ENCODE measurements around the gene SETD7. TPM values are rescaled to one million over a fixed set of nuclear protein-coding genes. Genes with fewer than 3 reads are reported as not detected.

Gene SETD7
- total RNA-seq, 1 donor from 2014 or later, result 44.9 TPM

DNA sequence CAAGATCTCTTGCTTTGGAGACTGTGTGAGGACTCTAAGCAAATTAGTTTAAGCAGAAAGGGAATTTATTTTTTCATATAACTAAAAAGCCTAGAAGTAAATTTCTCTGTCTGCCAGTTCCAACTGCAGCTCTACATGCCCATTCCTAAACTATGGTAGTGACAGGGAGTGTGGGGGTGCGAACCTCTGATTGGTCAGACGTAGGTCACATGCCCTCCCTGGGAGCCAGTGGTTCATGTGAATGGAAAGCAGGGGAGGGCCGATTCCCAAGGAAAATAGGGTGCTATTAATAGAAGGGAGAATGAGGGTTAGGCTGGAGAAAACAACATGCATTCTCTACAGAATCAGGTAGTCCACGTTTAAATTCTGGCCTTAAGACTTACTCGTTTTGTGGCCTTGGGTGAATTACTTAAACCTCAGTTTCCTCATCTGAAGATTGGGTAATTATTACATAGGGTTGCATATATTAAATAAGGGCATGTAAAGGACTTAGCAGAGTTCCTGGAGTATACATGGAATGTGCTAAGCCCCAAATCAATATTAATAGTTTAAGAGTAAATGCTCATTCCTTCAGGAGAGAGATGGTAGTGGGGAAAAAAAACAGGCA lies 94.9 kb downstream of the SETD7 start:
- intact Hi-C loops (cut with DNase I), result no loop called here
- no peaks in the 10 kb centered on the region for H3K9me3 ChIP-seq
- H3K4me1 ChIP-seq, result peaks cover 24% of the 10 kb centered on the region
- DNase-seq (no peak), ATAC-seq (peak; percentile 66)
- H3K4me3 ChIP-seq, result no peak overlapping the region
- H3K27ac ChIP-seq, result no peak overlapping the region
- no peaks in the 10 kb centered on the region for H3K36me3 ChIP-seq
- no peak for TF ChIP-seq CTCF (IDR thresholded peaks at IDR 0.05)
- H3K27me3 ChIP-seq, result no peaks in the 10 kb centered on the region

DNA sequence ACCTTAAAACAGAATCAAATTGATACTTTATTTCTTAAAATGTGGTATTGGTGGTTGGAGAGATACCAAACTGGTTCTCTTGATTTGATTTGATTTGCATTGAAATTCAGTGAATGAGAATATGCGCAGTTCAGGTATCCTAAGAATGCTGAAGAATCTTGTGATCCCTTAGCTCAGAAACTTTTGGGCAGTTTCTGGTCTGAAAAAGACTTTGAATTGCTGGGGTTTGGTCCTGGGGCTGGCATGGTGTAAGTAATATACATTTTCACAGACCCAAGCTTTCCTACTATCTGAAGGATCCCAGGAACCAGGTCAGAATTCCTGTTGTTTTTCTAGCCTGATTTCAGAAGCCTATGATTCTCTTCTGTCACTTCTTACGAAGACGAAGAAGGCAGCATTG lies 95.5 kb downstream of the SETD7 start:
- H3K27ac ChIP-seq, result no peak overlapping the region
- DNase-seq, result no peak

GRCh38 chr4:139458999-139459398 lies 97.0 kb downstream of the SETD7 start:
- Histone ChIP-seq H3K27ac (no peak overlapping the region), H3K4me1 (peaks cover 38% of the 10 kb centered on the region), H3K27me3 (no peaks in the 10 kb centered on the region), H3K9me3 (no peaks in the 10 kb centered on the region), H3K4me3 (no peak overlapping the region), H3K36me3 (no peaks in the 10 kb centered on the region)
- ATAC-seq (no peak), DNase-seq (no peak)
- no peak for TF ChIP-seq CTCF (IDR thresholded peaks at IDR 0.05)
- intact Hi-C loops (cut with DNase I), result no loop called here

More for the DNA sequence above, 95.5 kb downstream of the SETD7 start:
- no peak overlapping the region for H3K4me3 ChIP-seq
- intact Hi-C loops (cut with DNase I), result no loop called here
- no peak for TF ChIP-seq CTCF (IDR thresholded peaks at IDR 0.05)
- no peak for ATAC-seq
- no peaks in the 10 kb centered on the region for H3K27me3 ChIP-seq
- H3K36me3 ChIP-seq, result no peaks in the 10 kb centered on the region
- H3K4me1 ChIP-seq, result peaks cover 30% of the 10 kb centered on the region
- no peaks in the 10 kb centered on the region for H3K9me3 ChIP-seq

- TF ChIP-seq CTCF (IDR thresholded peaks at IDR 0.05), result no peak
- H3K9me3 ChIP-seq, result no peaks in the 10 kb centered on the region
- H3K27me3 ChIP-seq, result no peaks in the 10 kb centered on the region
- no peak for ATAC-seq
- no peak overlapping the region for H3K27ac ChIP-seq
- no peak for DNase-seq
- H3K4me3 ChIP-seq, result no peak overlapping the region
- H3K4me1 ChIP-seq, result peaks cover 38% of the 10 kb centered on the region
- intact Hi-C loops (cut with DNase I), result no loop called here
- no peaks in the 10 kb centered on the region for H3K36me3 ChIP-seq
These were observed 97.5 kb downstream of the SETD7 start for GRCh38 chr4:139458543-139458942.

GRCh38 chr4:139457318-139457717 lies 98.7 kb downstream of the SETD7 start:
- H3K4me3 ChIP-seq, result peak overlapping the region; percentile 9
- DNase-seq (no peak), ATAC-seq (no peak)
- H3K27ac ChIP-seq, result no peak overlapping the region
- H3K4me1 ChIP-seq, result peaks cover 44% of the 10 kb centered on the region
- no peaks in the 10 kb centered on the region for H3K9me3 ChIP-seq
- no peaks in the 10 kb centered on the region for H3K36me3 ChIP-seq
- intact Hi-C loops (cut with DNase I), result no loop called here
- no peak for TF ChIP-seq CTCF (IDR thresholded peaks at IDR 0.05)
- no peaks in the 10 kb centered on the region for H3K27me3 ChIP-seq

DNA sequence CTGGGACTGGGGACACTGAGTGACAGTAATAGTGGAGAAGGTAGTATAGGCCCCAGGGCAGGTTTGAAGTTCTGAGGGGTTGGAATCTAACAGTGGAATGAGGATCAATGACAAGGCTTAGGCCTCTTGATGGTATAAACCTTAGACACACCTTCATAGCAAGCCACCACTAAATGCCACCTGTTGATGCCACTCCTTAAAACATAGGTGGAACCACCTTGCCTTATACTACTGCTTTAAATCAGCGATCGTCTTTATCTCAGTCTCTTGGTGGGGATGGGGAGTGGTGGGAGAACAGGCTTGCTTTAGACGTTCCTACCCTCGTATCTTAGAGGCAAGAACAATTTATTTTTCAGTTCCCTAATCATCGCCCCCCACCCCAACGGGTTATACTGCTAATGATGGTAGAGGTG lies 100.9 kb downstream of the SETD7 start:
- no peak for ATAC-seq
- no peak for TF ChIP-seq CTCF (IDR thresholded peaks at IDR 0.05)
- intact Hi-C loops (cut with DNase I), result no loop called here
- DNase-seq, result no peak
- Histone ChIP-seq H3K4me1 (peaks cover 44% of the 10 kb centered on the region), H3K27ac (peak overlapping the region; percentile 14), H3K9me3 (no peaks in the 10 kb centered on the region), H3K4me3 (peak overlapping the region; percentile 67), H3K27me3 (no peaks in the 10 kb centered on the region), H3K36me3 (no peaks in the 10 kb centered on the region)
